DND-41 (cell line): Measurements from ENCODE around the gene LRRC32.

ENCODE experiments used
- ATAC-seq: fragments of 200-7000 bp; cut with Tn5 transposase; 3 replicates; pipeline ENCODE4 v1.9.1; 2021; ENCODE audit warnings: low read depth; ENCODE audit not compliant: insufficient read depth
- DNase-seq: peaks from one replicate; pipeline ENCODE4 v3.0.0-alpha.2; 2020
- H2AFZ ChIP-seq: 2 replicates; pipeline ENCODE4 v1.6.0; 2012; ENCODE audit warnings: low read depth, low read length
- H3K27ac ChIP-seq: 2 replicates; pipeline ENCODE4 v1.5.1; 2012; ENCODE audit warnings: low read length, inconsistent platforms
- H3K27me3 ChIP-seq: fragments of 200-600 bp; sonication (generic); 2 replicates; pipeline ENCODE4 v1.6.0; 2012; ENCODE audit warnings: low read length, mild to moderate bottlenecking, inconsistent platforms; ENCODE audit not compliant: insufficient read depth, poor library complexity
- H3K36me3 ChIP-seq: 2 replicates; pipeline ENCODE4 v1.5.1; 2012; ENCODE audit warnings: low read length, inconsistent platforms; ENCODE audit not compliant: insufficient read depth
- H3K4me1 ChIP-seq: 2 replicates; pipeline ENCODE4 v1.5.1; 2012; ENCODE audit warnings: mild to moderate bottlenecking, low read length; ENCODE audit not compliant: insufficient read depth
- H3K4me2 ChIP-seq: 2 replicates; pipeline ENCODE4 v1.6.0; 2012; ENCODE audit warnings: mild to moderate bottlenecking, moderate library complexity, low read length, inconsistent platforms; ENCODE audit not compliant: insufficient read depth
- H3K4me3 ChIP-seq, 2 experiments: fragments of 200-600 bp in 1 of 2; shearing (Covaris generic) in 1 of 2; 2 replicates each; pipeline ENCODE4 v1.5.1; 2012 to 2016; ENCODE audit warnings: inconsistent platforms in 2 of 2, low read length in 2 of 2, mild to moderate bottlenecking in 2 of 2, low read depth in 1 of 2, moderate library complexity in 1 of 2
- H3K79me2 ChIP-seq: 2 replicates; pipeline ENCODE4 v1.6.0; 2012; ENCODE audit warnings: low read length, inconsistent platforms; ENCODE audit not compliant: insufficient read depth
- H3K9ac ChIP-seq: 2 replicates; pipeline ENCODE4 v1.6.0; 2012; ENCODE audit warnings: low read depth, mild to moderate bottlenecking, inconsistent platforms, low read length, moderate library complexity
- H3K9me3 ChIP-seq: 2 replicates; pipeline ENCODE4 v1.5.1; 2012; ENCODE audit warnings: low read length, moderate library complexity, mild to moderate bottlenecking, inconsistent platforms; ENCODE audit not compliant: insufficient read depth, severe bottlenecking
- H4K20me1 ChIP-seq: 2 replicates; pipeline ENCODE4 v1.6.0; 2012; ENCODE audit warnings: low read length; ENCODE audit not compliant: insufficient read depth
- CTCF ChIP-seq: IDR thresholded peaks from 2 replicates; pipeline ENCODE4 v1.5.1; 2012; ENCODE audit warnings: borderline replicate concordance, low read length, moderate library complexity, mild to moderate bottlenecking; ENCODE audit not compliant: poor library complexity, severe bottlenecking; ENCODE audit errors: extremely low read depth
- EZH2 ChIP-seq: IDR thresholded peaks from 3 replicates; pipeline ENCODE4 v1.6.1; 2012; ENCODE audit warnings: borderline replicate concordance, low read depth, mild to moderate bottlenecking, moderate library complexity, low read length, inconsistent platforms; ENCODE audit not compliant: severe bottlenecking

The LRRC32 gene

GRCh38 chr11:76689313-76690260 lies 19.0 kb upstream of the LRRC32 start:
- Histone ChIP-seq H3K9me3 (no peaks in the 10 kb centered on the region), H3K79me2 (no peaks in the 10 kb centered on the region)
- ATAC-seq = no peak

GRCh38 chr11:76688146-76688545 lies 17.6 kb upstream of the LRRC32 start:
- TF ChIP-seq EZH2 = no peak
- no peak for TF ChIP-seq CTCF
- ATAC-seq (no peak), DNase-seq (no peak)
- H3K4me3 ChIP-seq = no peak overlapping the region
- H3K36me3 ChIP-seq = no peaks in the 10 kb centered on the region
- peaks cover 3% of the 10 kb centered on the region for H4K20me1 ChIP-seq
- no peak overlapping the region for H3K27ac ChIP-seq
- H3K9me3 ChIP-seq = no peaks in the 10 kb centered on the region
- H3K9ac ChIP-seq = no peak overlapping the region
- H2AFZ ChIP-seq = no peak overlapping the region
- H3K4me1 ChIP-seq = no peaks in the 10 kb centered on the region
- no peaks in the 10 kb centered on the region for H3K79me2 ChIP-seq
- H3K27me3 ChIP-seq = peaks cover 3% of the 10 kb centered on the region
- H3K4me2 ChIP-seq = no peak overlapping the region

More at GRCh38 chr11:76689313-76690260, 19.0 kb upstream of the LRRC32 start:
- H3K4me3 ChIP-seq = no peak overlapping the region
- no peaks in the 10 kb centered on the region for H3K4me1 ChIP-seq
- no peak overlapping the region for H2AFZ ChIP-seq
- H3K4me2 ChIP-seq = no peak overlapping the region
- TF ChIP-seq EZH2 (no peak), CTCF (no peak)
- H4K20me1 ChIP-seq = peaks cover 3% of the 10 kb centered on the region; the same call in 1 of the 2 replicates
- H3K27me3 ChIP-seq = peaks cover 3% of the 10 kb centered on the region
- no peak for DNase-seq
- H3K9ac ChIP-seq = no peak overlapping the region
- H3K36me3 ChIP-seq = no peaks in the 10 kb centered on the region
- H3K27ac ChIP-seq = no peak overlapping the region

- Histone ChIP-seq H3K4me3 (no peak overlapping the region), H3K27me3 (peaks cover 3% of the 10 kb centered on the region), H3K27ac (no peak overlapping the region), H3K9me3 (no peaks in the 10 kb centered on the region), H3K4me2 (no peak overlapping the region), H4K20me1 (peaks cover 3% of the 10 kb centered on the region), H3K9ac (no peak overlapping the region), H2AFZ (no peak overlapping the region), H3K36me3 (no peaks in the 10 kb centered on the region), H3K79me2 (no peaks in the 10 kb centered on the region), H3K4me1 (no peaks in the 10 kb centered on the region)
- TF ChIP-seq EZH2 (no peak), CTCF (no peak)
- 0 out of 3 replicates have a peak, but pooled peaks have one; percentile 37 for ATAC-seq
- DNase-seq = no peak
Measured at GRCh38 chr11:76686261-76687079, 15.9 kb upstream of the LRRC32 start.
